ENCODE measurements around the gene LYPD1.

DNA sequence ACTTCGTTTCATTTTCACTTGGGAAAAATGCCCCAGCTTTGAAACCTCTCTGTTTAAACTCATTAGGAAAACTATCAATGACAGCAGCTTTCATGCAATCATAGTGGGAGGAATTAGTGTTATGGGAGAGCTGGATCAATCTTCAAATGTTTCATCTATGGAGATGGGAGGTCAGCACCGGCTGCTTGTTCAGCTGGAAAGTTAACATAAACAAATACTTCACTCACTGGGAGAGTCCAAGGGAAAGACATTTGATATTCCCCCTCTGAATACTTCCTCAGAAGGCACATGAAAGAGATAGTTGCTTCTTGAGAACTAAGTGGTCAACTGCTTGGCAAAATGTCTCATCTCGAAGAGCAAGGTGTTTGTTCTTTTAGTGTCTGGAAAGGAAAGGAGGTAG is 7.3 kb downstream of the LYPD1 start:
- no peak for TF ChIP-seq POLR2A (IDR thresholded peaks at IDR 0.05; ENCODE audit: low read length)
- no peak for TF ChIP-seq MYC (IDR thresholded peaks at IDR 0.05; ENCODE audit: borderline replicate concordance, low read length)
- TF ChIP-seq, protein P1, sequence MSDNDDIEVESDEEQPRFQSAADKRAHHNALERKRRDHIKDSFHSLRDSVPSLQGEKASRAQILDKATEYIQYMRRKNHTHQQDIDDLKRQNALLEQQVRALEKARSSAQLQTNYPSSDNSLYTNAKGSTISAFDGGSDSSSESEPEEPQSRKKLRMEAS (IDR thresholded peaks at IDR 0.05): no peak
- TF ChIP-seq, protein P2, sequence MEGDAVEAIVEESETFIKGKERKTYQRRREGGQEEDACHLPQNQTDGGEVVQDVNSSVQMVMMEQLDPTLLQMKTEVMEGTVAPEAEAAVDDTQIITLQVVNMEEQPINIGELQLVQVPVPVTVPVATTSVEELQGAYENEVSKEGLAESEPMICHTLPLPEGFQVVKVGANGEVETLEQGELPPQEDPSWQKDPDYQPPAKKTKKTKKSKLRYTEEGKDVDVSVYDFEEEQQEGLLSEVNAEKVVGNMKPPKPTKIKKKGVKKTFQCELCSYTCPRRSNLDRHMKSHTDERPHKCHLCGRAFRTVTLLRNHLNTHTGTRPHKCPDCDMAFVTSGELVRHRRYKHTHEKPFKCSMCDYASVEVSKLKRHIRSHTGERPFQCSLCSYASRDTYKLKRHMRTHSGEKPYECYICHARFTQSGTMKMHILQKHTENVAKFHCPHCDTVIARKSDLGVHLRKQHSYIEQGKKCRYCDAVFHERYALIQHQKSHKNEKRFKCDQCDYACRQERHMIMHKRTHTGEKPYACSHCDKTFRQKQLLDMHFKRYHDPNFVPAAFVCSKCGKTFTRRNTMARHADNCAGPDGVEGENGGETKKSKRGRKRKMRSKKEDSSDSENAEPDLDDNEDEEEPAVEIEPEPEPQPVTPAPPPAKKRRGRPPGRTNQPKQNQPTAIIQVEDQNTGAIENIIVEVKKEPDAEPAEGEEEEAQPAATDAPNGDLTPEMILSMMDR (IDR thresholded peaks at IDR 0.05): no peak
- TF ChIP-seq KDM5A (IDR thresholded peaks at IDR 0.05): no peak
- TF ChIP-seq, protein P3, sequence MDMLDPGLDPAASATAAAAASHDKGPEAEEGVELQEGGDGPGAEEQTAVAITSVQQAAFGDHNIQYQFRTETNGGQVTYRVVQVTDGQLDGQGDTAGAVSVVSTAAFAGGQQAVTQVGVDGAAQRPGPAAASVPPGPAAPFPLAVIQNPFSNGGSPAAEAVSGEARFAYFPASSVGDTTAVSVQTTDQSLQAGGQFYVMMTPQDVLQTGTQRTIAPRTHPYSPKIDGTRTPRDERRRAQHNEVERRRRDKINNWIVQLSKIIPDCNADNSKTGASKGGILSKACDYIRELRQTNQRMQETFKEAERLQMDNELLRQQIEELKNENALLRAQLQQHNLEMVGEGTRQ (IDR thresholded peaks at IDR 0.05): no peak
- TF ChIP-seq SMC3 (IDR thresholded peaks at IDR 0.05): no peak
- TF ChIP-seq EP300 (IDR thresholded peaks at IDR 0.05): no peak
- TF ChIP-seq CHD2 (IDR thresholded peaks at IDR 0.05; ENCODE audit: low read length, partially characterized antibody): no peak
- no peak for TF ChIP-seq ESRRA (IDR thresholded peaks at IDR 0.05; ENCODE audit: borderline replicate concordance, low read length)
- TF ChIP-seq CBX2 (IDR thresholded peaks at IDR 0.05; ENCODE audit: borderline replicate concordance, low read depth): no peak
- no peak for TF ChIP-seq CHD4 (IDR thresholded peaks at IDR 0.05; ENCODE audit: borderline replicate concordance)
- TF ChIP-seq NR3C1 (IDR thresholded peaks at IDR 0.05): no peak
- no peak for TF ChIP-seq RCOR1 (IDR thresholded peaks at IDR 0.05; ENCODE audit: low read depth, low read length)

All from A549 (cell line).